ENCODE data around the gene ABCC9.
A peak's percentile ranks its signal among the peaks of the same experiment; 100 is the strongest.

ABCC9 gene

GRCh38 chr12:21940549-21941505 lies at the start of gene ABCC9:
Gene ABCC9, minus strand, starts transcription at chr12:21941426. Its CDS starts 4,752 bp downstream, at chr12:21936674.
- H3K4me3 Mint-ChIP-seq, result peak within 1 kb of the TSS; percentile 64

GRCh38 chr12:21989819-21990412 lies 48.7 kb upstream of the ABCC9 start:
- no peak overlapping the region for H3K4me3 Mint-ChIP-seq
- H3K4me1 Mint-ChIP-seq (ENCODE audit: low read depth), result peaks cover 7% of the 10 kb centered on the region
- DNase-seq, result no peak

More at GRCh38 chr12:21940549-21941505, at the start of gene ABCC9:
- peaks cover 80% of the 10 kb centered on the region for H3K27me3 Mint-ChIP-seq
- no peak within 1 kb of the TSS for H3K27ac Mint-ChIP-seq
- H3K36me3 Mint-ChIP-seq (ENCODE audit: low read depth), result no peaks in the 10 kb centered on the region
- peaks cover 21% of the 10 kb centered on the region for H3K4me1 Mint-ChIP-seq (ENCODE audit: low read depth)
- DNase-seq, result no peak
- peaks cover 8% of the 10 kb centered on the region for H3K9me3 Mint-ChIP-seq

DNA sequence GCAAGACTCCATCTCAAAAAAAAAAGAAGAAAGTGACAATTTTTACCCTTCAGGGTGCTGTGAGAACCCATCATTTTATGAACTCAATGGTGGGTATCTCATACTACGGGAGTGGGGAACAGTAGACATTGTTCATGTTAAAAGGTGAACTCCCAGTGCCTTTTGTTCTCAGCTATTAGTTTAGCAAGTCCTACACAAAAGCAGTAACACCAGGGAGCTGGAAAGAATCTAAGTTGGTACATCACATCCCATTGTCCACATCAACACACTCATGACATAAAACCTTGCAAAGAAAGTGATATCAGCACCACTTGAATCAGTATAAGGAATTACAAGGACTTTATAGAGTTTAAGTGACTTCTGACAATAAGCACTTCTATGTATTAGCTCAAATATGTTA lies 47.4 kb upstream of the ABCC9 start:
- no peak for DNase-seq
- H3K4me3 Mint-ChIP-seq, result no peak overlapping the region
- peaks cover 9% of the 10 kb centered on the region for H3K27me3 Mint-ChIP-seq
- H3K36me3 Mint-ChIP-seq (ENCODE audit: low read depth), result no peaks in the 10 kb centered on the region
- no peak overlapping the region for H3K27ac Mint-ChIP-seq
- no peaks in the 10 kb centered on the region for H3K9me3 Mint-ChIP-seq
- H3K4me1 Mint-ChIP-seq (ENCODE audit: low read depth), result peaks cover 7% of the 10 kb centered on the region

More at GRCh38 chr12:21989819-21990412, 48.7 kb upstream of the ABCC9 start:
- Mint-ChIP-seq H3K9me3 (no peaks in the 10 kb centered on the region), H3K27me3 (peaks cover 9% of the 10 kb centered on the region), H3K36me3 (ENCODE audit: low read depth) (no peaks in the 10 kb centered on the region), H3K27ac (no peak overlapping the region)

- H3K27ac Mint-ChIP-seq, result no peak overlapping the region
- no peaks in the 10 kb centered on the region for H3K36me3 Mint-ChIP-seq (ENCODE audit: low read depth)
- H3K9me3 Mint-ChIP-seq, result no peaks in the 10 kb centered on the region
- no peak for DNase-seq
- H3K4me3 Mint-ChIP-seq, result no peak overlapping the region
- peaks cover 2% of the 10 kb centered on the region for H3K4me1 Mint-ChIP-seq (ENCODE audit: low read depth)
- peaks cover 9% of the 10 kb centered on the region for H3K27me3 Mint-ChIP-seq
Measured at GRCh38 chr12:21987755-21988154, 46.5 kb upstream of the ABCC9 start.

- Mint-ChIP-seq H3K4me1 (ENCODE audit: low read depth) (no peaks in the 10 kb centered on the region), H3K27me3 (peaks cover 20% of the 10 kb centered on the region), H3K27ac (no peak overlapping the region), H3K4me3 (no peak overlapping the region), H3K36me3 (ENCODE audit: low read depth) (no peaks in the 10 kb centered on the region), H3K9me3 (no peaks in the 10 kb centered on the region)
- DNase-seq, result no peak
Measured at GRCh38 chr12:21985155-21985554, 43.9 kb upstream of the ABCC9 start.

- Mint-ChIP-seq H3K9me3 (no peaks in the 10 kb centered on the region), H3K4me3 (no peak overlapping the region), H3K27me3 (peaks cover 21% of the 10 kb centered on the region), H3K4me1 (ENCODE audit: low read depth) (no peaks in the 10 kb centered on the region), H3K36me3 (ENCODE audit: low read depth) (no peaks in the 10 kb centered on the region), H3K27ac (no peak overlapping the region)
- DNase-seq, result no peak
Measured at GRCh38 chr12:21984375-21984774, 43.1 kb upstream of the ABCC9 start.

GRCh38 chr12:21983095-21983494 lies 41.9 kb upstream of the ABCC9 start:
- Mint-ChIP-seq H3K4me1 (ENCODE audit: low read depth) (no peaks in the 10 kb centered on the region), H3K9me3 (no peaks in the 10 kb centered on the region), H3K27me3 (peaks cover 23% of the 10 kb centered on the region), H3K27ac (no peak overlapping the region), H3K36me3 (ENCODE audit: low read depth) (no peaks in the 10 kb centered on the region), H3K4me3 (no peak overlapping the region)
- no peak for DNase-seq

- no peaks in the 10 kb centered on the region for H3K36me3 Mint-ChIP-seq (ENCODE audit: low read depth)
- DNase-seq, result no peak
- H3K27ac Mint-ChIP-seq, result no peak overlapping the region
- H3K4me3 Mint-ChIP-seq, result no peak overlapping the region
- H3K4me1 Mint-ChIP-seq (ENCODE audit: low read depth), result no peaks in the 10 kb centered on the region
- H3K9me3 Mint-ChIP-seq, result no peaks in the 10 kb centered on the region
- H3K27me3 Mint-ChIP-seq, result peaks cover 15% of the 10 kb centered on the region
Measured at GRCh38 chr12:21980544-21980943, 39.3 kb upstream of the ABCC9 start.

DNA sequence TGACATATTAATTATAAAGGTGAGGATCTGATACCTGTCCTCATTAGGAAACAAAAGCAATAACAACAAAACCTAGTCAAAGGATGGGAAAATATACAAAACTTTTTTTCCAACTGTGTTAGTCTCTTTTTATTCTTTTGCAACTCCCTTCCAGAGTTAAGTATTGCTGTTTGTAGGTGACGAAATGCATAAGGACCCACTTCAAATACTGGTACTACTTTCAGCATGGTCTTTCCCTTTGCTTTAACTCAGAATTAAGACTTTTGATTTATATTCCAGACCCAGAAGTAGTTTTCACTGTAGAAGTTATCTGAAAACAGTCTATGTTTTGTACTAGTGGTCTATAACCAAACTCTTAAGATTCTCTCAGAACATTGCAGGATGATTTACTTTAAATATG lies 34.1 kb upstream of the ABCC9 start:
- Mint-ChIP-seq H3K9me3 (no peaks in the 10 kb centered on the region), H3K27me3 (peaks cover 6% of the 10 kb centered on the region), H3K4me3 (no peak overlapping the region), H3K4me1 (ENCODE audit: low read depth) (no peaks in the 10 kb centered on the region), H3K27ac (no peak overlapping the region), H3K36me3 (ENCODE audit: low read depth) (no peaks in the 10 kb centered on the region)
- no peak for DNase-seq

GRCh38 chr12:21973221-21973620 lies 32.0 kb upstream of the ABCC9 start:
- Mint-ChIP-seq H3K9me3 (no peaks in the 10 kb centered on the region), H3K36me3 (ENCODE audit: low read depth) (no peaks in the 10 kb centered on the region), H3K4me3 (no peak overlapping the region), H3K4me1 (ENCODE audit: low read depth) (no peaks in the 10 kb centered on the region), H3K27me3 (peaks cover 2% of the 10 kb centered on the region), H3K27ac (no peak overlapping the region)
- DNase-seq, result no peak

- Mint-ChIP-seq H3K4me1 (ENCODE audit: low read depth) (no peaks in the 10 kb centered on the region), H3K27ac (no peak overlapping the region), H3K36me3 (ENCODE audit: low read depth) (no peaks in the 10 kb centered on the region), H3K9me3 (no peaks in the 10 kb centered on the region), H3K27me3 (peaks cover 2% of the 10 kb centered on the region), H3K4me3 (no peak overlapping the region)
- no peak for DNase-seq
Measured at GRCh38 chr12:21972055-21972454, 30.8 kb upstream of the ABCC9 start.

DNA sequence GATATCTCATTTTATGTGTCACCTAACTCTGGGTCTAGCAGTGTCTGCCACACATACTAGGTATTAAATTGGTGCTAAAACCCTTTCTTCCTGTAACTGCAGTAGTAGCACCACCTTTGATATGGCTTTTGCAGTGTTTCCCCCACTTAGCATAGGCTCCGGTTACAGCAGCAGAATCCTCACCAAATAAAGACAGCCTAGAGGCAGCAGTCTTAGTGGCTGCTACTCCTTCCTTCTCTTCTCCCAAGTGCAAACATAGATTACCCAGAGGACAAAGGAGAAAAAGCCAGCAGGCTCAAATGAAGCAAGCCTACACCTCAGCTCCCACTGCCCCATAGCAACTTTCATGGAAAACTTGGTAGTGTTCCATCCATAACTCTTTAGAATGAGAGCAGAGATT lies 30.1 kb upstream of the ABCC9 start:
- H3K4me1 Mint-ChIP-seq (ENCODE audit: low read depth), result no peaks in the 10 kb centered on the region
- H3K36me3 Mint-ChIP-seq (ENCODE audit: low read depth), result no peaks in the 10 kb centered on the region
- no peaks in the 10 kb centered on the region for H3K9me3 Mint-ChIP-seq
- no peak for DNase-seq
- H3K4me3 Mint-ChIP-seq, result no peak overlapping the region
- peaks cover 2% of the 10 kb centered on the region for H3K27me3 Mint-ChIP-seq
- H3K27ac Mint-ChIP-seq, result no peak overlapping the region

GRCh38 chr12:21962821-21963220 lies 21.6 kb upstream of the ABCC9 start:
- no peaks in the 10 kb centered on the region for H3K4me1 Mint-ChIP-seq (ENCODE audit: low read depth)
- H3K27me3 Mint-ChIP-seq, result peaks cover 23% of the 10 kb centered on the region
- peaks cover 6% of the 10 kb centered on the region for H3K9me3 Mint-ChIP-seq
- no peaks in the 10 kb centered on the region for H3K36me3 Mint-ChIP-seq (ENCODE audit: low read depth)
- no peak overlapping the region for H3K4me3 Mint-ChIP-seq
- H3K27ac Mint-ChIP-seq, result no peak overlapping the region
- no peak for DNase-seq

GRCh38 chr12:21962236-21962635 lies 21.0 kb upstream of the ABCC9 start:
- Mint-ChIP-seq H3K27me3 (peaks cover 23% of the 10 kb centered on the region), H3K27ac (no peak overlapping the region), H3K9me3 (peaks cover 6% of the 10 kb centered on the region), H3K4me3 (no peak overlapping the region), H3K4me1 (ENCODE audit: low read depth) (no peaks in the 10 kb centered on the region), H3K36me3 (ENCODE audit: low read depth) (no peaks in the 10 kb centered on the region)
- no peak for DNase-seq

- Mint-ChIP-seq H3K27me3 (peaks cover 5% of the 10 kb centered on the region), H3K4me1 (ENCODE audit: low read depth) (no peaks in the 10 kb centered on the region), H3K36me3 (ENCODE audit: low read depth) (no peaks in the 10 kb centered on the region), H3K27ac (no peak overlapping the region), H3K4me3 (no peak overlapping the region), H3K9me3 (peaks cover 25% of the 10 kb centered on the region)
- DNase-seq, result no peak
Measured at GRCh38 chr12:21950649-21951048, 9.4 kb upstream of the ABCC9 start.

All from activated T-cell treated with anti-CD3 and anti-CD28 coated beads, Interleukin-2, amount 50 U/mL, for 24 hours (primary cell).